Chondrocyte (in vitro differentiated cells): ENCODE results near the gene TTC29. TPM values are rescaled to one million over a fixed set of nuclear protein-coding genes. Genes with fewer than 3 reads are reported as not detected.

Source experiments
- DNase-seq: peaks from one replicate; pipeline ENCODE4 v3.0.0; 2021; ENCODE audit warnings: mixed read lengths, low spot score
- H3K27ac Mint-ChIP-seq: one replicate; pipeline ENCODE4 v1.8.0; 2021; ENCODE audit warnings: mild to moderate bottlenecking, moderate library complexity, mixed read lengths; ENCODE audit not compliant: unreplicated experiment
- H3K27me3 Mint-ChIP-seq: 2 replicates; pipeline ENCODE4 v1.8.0; 2021; ENCODE audit warnings: low read depth, mixed read lengths
- H3K36me3 Mint-ChIP-seq: 2 replicates; pipeline ENCODE4 v1.8.0; 2021; ENCODE audit warnings: low read depth, mixed read lengths
- H3K4me1 Mint-ChIP-seq: 2 replicates; pipeline ENCODE4 v1.8.0; 2021; ENCODE audit warnings: low read depth, mild to moderate bottlenecking, mixed read lengths
- H3K4me3 Mint-ChIP-seq: one replicate; pipeline ENCODE4 v1.8.0; 2021; ENCODE audit warnings: mild to moderate bottlenecking, moderate library complexity, mixed read lengths; ENCODE audit not compliant: unreplicated experiment
- H3K9me3 Mint-ChIP-seq: 2 replicates; pipeline ENCODE4 v1.8.0; 2021; ENCODE audit warnings: low read depth, mixed read lengths
- CTCF ChIP-seq: fragments of 200-600 bp; sonication (generic); IDR thresholded peaks from 2 replicates; pipeline ENCODE4 v1.5.0; 2021; ENCODE audit warnings: antibody characterized with exemption, mild to moderate bottlenecking, moderate library complexity
- total RNA-seq: library from RNA; stranded (reverse); gene quantifications from 3 replicates; pipeline ENCODE4 v1.2.1, GENCODE V29; 2021

Gene TTC29
- total RNA-seq, 1 donor from 2014 or later: 0.20 TPM

- H3K27me3 Mint-ChIP-seq: peaks cover 45% of the 10 kb centered on the region
- H3K9me3 Mint-ChIP-seq: no peaks in the 10 kb centered on the region
- no peaks in the 10 kb centered on the region for H3K4me1 Mint-ChIP-seq
- H3K27ac Mint-ChIP-seq: no peak overlapping the region
- DNase-seq: no peak
- H3K4me3 Mint-ChIP-seq: no peak overlapping the region
- no peak for TF ChIP-seq CTCF
- no peaks in the 10 kb centered on the region for H3K36me3 Mint-ChIP-seq
These were observed 45.4 kb downstream of the TTC29 start for GRCh38 chr4:146900295-146900694.

- TF ChIP-seq CTCF: no peak
These were observed 55.4 kb downstream of the TTC29 start for GRCh38 chr4:146890301-146890700.

GRCh38 chr4:146883070-146883469 is 62.6 kb downstream of the TTC29 start:
- Mint-ChIP-seq H3K27me3 (peaks cover 46% of the 10 kb centered on the region), H3K9me3 (no peaks in the 10 kb centered on the region), H3K4me1 (no peaks in the 10 kb centered on the region), H3K27ac (no peak overlapping the region), H3K4me3 (no peak overlapping the region), H3K36me3 (peaks cover 3% of the 10 kb centered on the region)
- no peak for DNase-seq
- no peak for TF ChIP-seq CTCF

More at GRCh38 chr4:146890301-146890700, 55.4 kb downstream of the TTC29 start:
- no peaks in the 10 kb centered on the region for H3K4me1 Mint-ChIP-seq
- H3K27me3 Mint-ChIP-seq: peaks cover 18% of the 10 kb centered on the region
- DNase-seq: no peak
- no peak overlapping the region for H3K4me3 Mint-ChIP-seq
- no peak overlapping the region for H3K27ac Mint-ChIP-seq
- H3K9me3 Mint-ChIP-seq: peaks cover 2% of the 10 kb centered on the region
- H3K36me3 Mint-ChIP-seq: peaks cover 3% of the 10 kb centered on the region

GRCh38 chr4:146857298-146857697 is 88.4 kb downstream of the TTC29 start:
- Mint-ChIP-seq H3K4me1 (no peaks in the 10 kb centered on the region), H3K9me3 (no peaks in the 10 kb centered on the region), H3K27me3 (peaks cover 14% of the 10 kb centered on the region), H3K36me3 (no peaks in the 10 kb centered on the region), H3K4me3 (no peak overlapping the region), H3K27ac (no peak overlapping the region)
- no peak for DNase-seq
- TF ChIP-seq CTCF: no peak

- DNase-seq: no peak
- Mint-ChIP-seq H3K27me3 (peaks cover 18% of the 10 kb centered on the region), H3K27ac (no peak overlapping the region), H3K9me3 (no peaks in the 10 kb centered on the region), H3K4me3 (no peak overlapping the region), H3K4me1 (no peaks in the 10 kb centered on the region), H3K36me3 (no peaks in the 10 kb centered on the region)
- no peak for TF ChIP-seq CTCF
These were observed 89.9 kb downstream of the TTC29 start for GRCh38 chr4:146855761-146856160.
